A549 (cell line): Measurements from ENCODE around the gene ATP2C2. TPM values are rescaled to one million over a fixed set of nuclear protein-coding genes. Genes with fewer than 3 reads are reported as not detected.

Experiments
- ATAC-seq, 2 experiments: fragments of 200-7000 bp in 1 of 2; fragments of >200 bp in 1 of 2; cut with Nextera tagmentation in 1 of 2; cut with Tn5 transposase in 1 of 2; 3 replicates each; pipeline versions ENCODE4 v1.8.0 to v1.9.1; 2018 to 2020; ENCODE audit warnings: mild to moderate bottlenecking in 1 of 2, moderate library complexity in 1 of 2
- CTCF ChIA-PET: fragments of 300-600 bp; sonication (Branson Sonifier 250); formaldehyde crosslinking; extraction: SDS; loops from one replicate; lab custom pipeline; 2021; ENCODE audit warnings: antibody characterized with exemption, inconsistent platforms; lab: Yijun Ruan, JAX
- POLR2A ChIA-PET: fragments of 350-600 bp; formaldehyde crosslinking; extraction: SDS; loops from one replicate; lab custom pipeline; 2021; ENCODE audit warnings: antibody characterized with exemption, inconsistent platforms; lab: Yijun Ruan, JAX
- DNase-seq, 2 experiments: peaks; one replicate each; pipeline versions ENCODE4 v3.0.0 to v3.0.0-alpha.2; 2011 to 2016; ENCODE audit warnings: low read depth in 1 of 2, low spot score in 1 of 2
- FAIRE-seq: peaks from 2 replicates; lab custom pipeline; 2011; peaks lifted over from hg19 to GRCh38; lab: Jason Lieb, UNC
- H3K27ac ChIP-seq, 2 experiments: fragments of >200 bp; sonication (Bioruptor Twin); formaldehyde crosslinking; 3 replicates each; pipeline ENCODE4 v1.5.1; 2016 to 2017
- H3K4me1 ChIP-seq: fragments of >200 bp; sonication (Bioruptor Twin); formaldehyde crosslinking; 3 replicates; pipeline ENCODE4 v1.6.1; 2016
- H3K4me2 ChIP-seq: fragments of >200 bp; sonication (Bioruptor Twin); formaldehyde crosslinking; 3 replicates; pipeline ENCODE4 v1.6.1; 2016
- H3K4me3 ChIP-seq: fragments of >200 bp; sonication (Bioruptor Twin); formaldehyde crosslinking; 3 replicates; pipeline ENCODE4 v1.5.1; 2016
- H3K9me3 ChIP-seq: fragments of >200 bp; sonication (Bioruptor Twin); formaldehyde crosslinking; 3 replicates; pipeline ENCODE4 v1.6.1; 2016
- CEBPB ChIP-seq, 2 experiments: fragments of >200 bp in 1 of 2; sonication (Bioruptor Twin) in 1 of 2; formaldehyde crosslinking in 1 of 2; IDR thresholded peaks; 2 replicates each; pipeline ENCODE4 v1.6.1; 2012 to 2016
- CHD2 ChIP-seq: fragments of 150-350 bp; IDR thresholded peaks from 2 replicates; pipeline ENCODE4 v1.6.1; 2014; ENCODE audit warnings: low read length; ENCODE audit not compliant: partially characterized antibody
- CHD4 ChIP-seq: fragments of 200-600 bp; sonication (generic); IDR thresholded peaks from 2 replicates; pipeline ENCODE4 v1.6.1; 2016; ENCODE audit warnings: antibody characterized with exemption, mild to moderate bottlenecking, borderline replicate concordance
- EHF ChIP-seq: fragments of 250-450 bp; sonication (Bioruptor Pico); IDR thresholded peaks from 2 replicates; pipeline ENCODE4 v1.5.0; 2020; ENCODE audit warnings: mild to moderate bottlenecking
- ELK1 ChIP-seq: fragments of 150-350 bp; IDR thresholded peaks from 2 replicates; pipeline ENCODE4 v1.6.1; 2014; ENCODE audit warnings: low read depth, mild to moderate bottlenecking, low read length
- ESRRA ChIP-seq: fragments of 150-350 bp; IDR thresholded peaks from 2 replicates; pipeline ENCODE4 v1.6.1; 2014; ENCODE audit warnings: mild to moderate bottlenecking, low read length, borderline replicate concordance
- FOXS1 ChIP-seq: fragments of 250-450 bp; sonication (Bioruptor Pico); IDR thresholded peaks from 2 replicates; pipeline ENCODE4 v1.5.0; 2020; ENCODE audit warnings: mild to moderate bottlenecking, moderate library complexity
- GATA3 ChIP-seq: IDR thresholded peaks from 2 replicates; pipeline ENCODE4 v1.6.1; 2012; ENCODE audit warnings: borderline replicate concordance
- HDAC2 ChIP-seq: fragments of 200-600 bp; sonication (generic); IDR thresholded peaks from 2 replicates; pipeline ENCODE4 v1.6.1; 2016
- HEYL ChIP-seq: fragments of 250-450 bp; sonication (Bioruptor Pico); IDR thresholded peaks from 2 replicates; pipeline ENCODE4 v1.8.0; 2021; ENCODE audit warnings: mild to moderate bottlenecking, moderate library complexity
- HOXB13 ChIP-seq: fragments of 250-450 bp; sonication (Bioruptor Pico); IDR thresholded peaks from 2 replicates; pipeline ENCODE4 v1.5.0; 2020; ENCODE audit warnings: low read depth, mild to moderate bottlenecking, moderate library complexity
- HOXB5 ChIP-seq: fragments of 250-450 bp; sonication (Bioruptor Pico); IDR thresholded peaks from 2 replicates; pipeline ENCODE4 v1.5.0; 2020; ENCODE audit warnings: mild to moderate bottlenecking, moderate library complexity
- JUNB ChIP-seq: fragments of >200 bp; sonication (Bioruptor Twin); formaldehyde crosslinking; IDR thresholded peaks from 2 replicates; pipeline ENCODE4 v1.6.1; 2016
- MAFK ChIP-seq: fragments of 450-650 bp; IDR thresholded peaks from 2 replicates; pipeline ENCODE4 v1.6.1; 2014; ENCODE audit not compliant: partially characterized antibody
- NFE2L2 ChIP-seq: fragments of 150-350 bp; conservative IDR thresholded peaks from 2 replicates; pipeline ENCODE4 v1.6.1; 2014; ENCODE audit warnings: low read length
- PHF8 ChIP-seq: fragments of 200-600 bp; sonication (generic); IDR thresholded peaks from 2 replicates; pipeline ENCODE4 v1.6.1; 2016; ENCODE audit warnings: low read depth, mild to moderate bottlenecking, antibody characterized with exemption, moderate library complexity, borderline replicate concordance
- POLR2AphosphoS2 ChIP-seq: conservative IDR thresholded peaks from 2 replicates; pipeline ENCODE4 v1.6.1; 2012; ENCODE audit warnings: low read length, improper control_type of control experiment, inconsistent platforms
- RAD21 ChIP-seq, 2 experiments: fragments of >200 bp in 1 of 2; sonication (Bioruptor Twin) in 1 of 2; formaldehyde crosslinking in 1 of 2; IDR thresholded peaks in 1 of 2; conservative IDR thresholded peaks in 1 of 2; 2 replicates in 1 of 2; 3 replicates in 1 of 2; pipeline ENCODE4 v1.6.1; 2012 to 2018; ENCODE audit warnings: inconsistent platforms in 1 of 2
- RCOR1 ChIP-seq: fragments of 150-350 bp; IDR thresholded peaks from 2 replicates; pipeline ENCODE4 v1.6.1; 2014; ENCODE audit warnings: antibody characterized with exemption, low read length, low read depth
- RFX5 ChIP-seq: fragments of 450-650 bp; IDR thresholded peaks from 2 replicates; pipeline ENCODE4 v1.7.1; 2014; ENCODE audit warnings: antibody characterized with exemption, mild to moderate bottlenecking, moderate library complexity
- RNF2 ChIP-seq: fragments of 200-600 bp; sonication (generic); IDR thresholded peaks from 2 replicates; pipeline ENCODE4 v1.6.1; 2016; ENCODE audit warnings: low read depth, mild to moderate bottlenecking, antibody characterized with exemption, moderate library complexity, borderline replicate concordance
- SMC3 ChIP-seq: fragments of >200 bp; sonication (Bioruptor Twin); formaldehyde crosslinking; IDR thresholded peaks from 3 replicates; pipeline ENCODE4 v1.6.1; 2018; ENCODE audit warnings: inconsistent platforms
- TFCP2L1 ChIP-seq: fragments of 250-450 bp; sonication (Bioruptor Pico); IDR thresholded peaks from 2 replicates; pipeline ENCODE4 v1.5.0; 2021; ENCODE audit warnings: mild to moderate bottlenecking
- ZC3H11A ChIP-seq: fragments of 450-650 bp; IDR thresholded peaks from 2 replicates; pipeline ENCODE4 v1.6.1; 2014; ENCODE audit warnings: antibody characterized with exemption, mild to moderate bottlenecking
- ZNF302 ChIP-seq: fragments of 250-450 bp; sonication (Bioruptor Pico); IDR thresholded peaks from 2 replicates; pipeline ENCODE4 v1.9.0; 2021; ENCODE audit warnings: inconsistent platforms, mild to moderate bottlenecking, moderate library complexity
- WGBS: methylation state at CpG from one replicate; pipeline ENCODE4 v1.1.6; 2017; ENCODE audit errors: missing lambda C conversion rate; 5-methylcytosine and 5-hydroxymethylcytosine counted together
- polyA plus RNA-seq, 4 experiments: library from polyadenylated mRNA; depleted of rRNA in 3 of 4; stranded (reverse); fragments of >200 nt; fragmentation: RNase III in 1 of 4; extraction: RNeasy Plus Mini Kit Qiagen cat#74134 plus additional on column Dnase treatment in 1 of 4; gene quantifications; 2 replicates in 3 of 4; 3 replicates in 1 of 4; pipeline ENCODE4 v1.2.3, GENCODE V29; 2011 to 2017
- TF ChIP-seq, protein P1 (sequence below): IDR thresholded peaks from 2 replicates; pipeline ENCODE4 v1.6.1; 2012; ENCODE audit warnings: low read depth, borderline replicate concordance
- TF ChIP-seq, protein P2 (sequence below): fragments of 250-450 bp; sonication (Bioruptor Pico); IDR thresholded peaks from 2 replicates; pipeline ENCODE4 v1.5.0; 2020; ENCODE audit warnings: low read depth, mild to moderate bottlenecking, moderate library complexity
- TF ChIP-seq, protein P3 (sequence below): fragments of 200-600 bp; sonication (generic); IDR thresholded peaks from 2 replicates; pipeline ENCODE4 v1.6.1; 2016; ENCODE audit warnings: antibody characterized with exemption, mild to moderate bottlenecking, moderate library complexity

The ATP2C2 gene
- polyA plus RNA-seq, 2 of the 4 experiments (the other 2 are of a cell fraction), result 0.14 to 0.17 TPM

- Histone ChIP-seq H3K4me1 (peaks cover 8% of the 10 kb centered on the region), H3K9me3 (peaks cover 7% of the 10 kb centered on the region; the same call in 1 of the 3 replicates), H3K4me3 (no peak overlapping the region), H3K4me2 (no peak overlapping the region), H3K27ac (no peak overlapping the region)
- WGBS, result 81% methylated on average over 7 of the region's 7 CpGs
- CTCF ChIA-PET, result interaction anchor here (1.1 kb wide), 1 partner anchor 14 kb away, joined by 4 read pairs; the partner anchor contains the start of gene ATP2C2
- no peak for FAIRE-seq
- no peak for TF ChIP-seq ZC3H11A
- TF ChIP-seq HOXB13 (CRISPR knock-in tag), result no peak
- TF ChIP-seq HOXB5 (CRISPR knock-in tag), result no peak
- no peak for TF ChIP-seq SMC3
- TF ChIP-seq HDAC2, result no peak
- TF ChIP-seq CHD4, result no peak
- TF ChIP-seq, all 56 proteins: peak for 0
- DNase-seq, result no peak
- ATAC-seq, result no peak
- POLR2A ChIA-PET, result no interaction called here
Observed at GRCh38 chr16:84383106-84383505, 14.8 kb downstream of the ATP2C2 start.

GRCh38 chr16:84386047-84386446 lies 17.7 kb downstream of the ATP2C2 start:
- Histone ChIP-seq H3K27ac (no peak overlapping the region), H3K4me2 (no peak overlapping the region), H3K4me1 (0 out of 3 replicates have a peak, but pooled peaks cover 3% of the 10 kb centered on the region), H3K9me3 (peaks cover 7% of the 10 kb centered on the region; the same call in 1 of the 3 replicates), H3K4me3 (no peak overlapping the region)
- 68% methylated on average over 3 of the region's 3 CpGs for WGBS
- ChIA-PET POLR2A (no interaction called here), CTCF (no interaction called here)
- TF ChIP-seq PHF8 (no peak), RFX5 (no peak), JUNB (no peak), RCOR1 (no peak), HEYL (no peak), RNF2 (no peak), CHD2 (no peak), HOXB5 (CRISPR knock-in tag) (no peak), CEBPB (IDR thresholded peaks at IDR 0.05) (no peak), NFE2L2 (no peak)
- TF ChIP-seq, protein P1, sequence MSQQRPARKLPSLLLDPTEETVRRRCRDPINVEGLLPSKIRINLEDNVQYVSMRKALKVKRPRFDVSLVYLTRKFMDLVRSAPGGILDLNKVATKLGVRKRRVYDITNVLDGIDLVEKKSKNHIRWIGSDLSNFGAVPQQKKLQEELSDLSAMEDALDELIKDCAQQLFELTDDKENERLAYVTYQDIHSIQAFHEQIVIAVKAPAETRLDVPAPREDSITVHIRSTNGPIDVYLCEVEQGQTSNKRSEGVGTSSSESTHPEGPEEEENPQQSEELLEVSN, result no peak
- TF ChIP-seq, protein P2, sequence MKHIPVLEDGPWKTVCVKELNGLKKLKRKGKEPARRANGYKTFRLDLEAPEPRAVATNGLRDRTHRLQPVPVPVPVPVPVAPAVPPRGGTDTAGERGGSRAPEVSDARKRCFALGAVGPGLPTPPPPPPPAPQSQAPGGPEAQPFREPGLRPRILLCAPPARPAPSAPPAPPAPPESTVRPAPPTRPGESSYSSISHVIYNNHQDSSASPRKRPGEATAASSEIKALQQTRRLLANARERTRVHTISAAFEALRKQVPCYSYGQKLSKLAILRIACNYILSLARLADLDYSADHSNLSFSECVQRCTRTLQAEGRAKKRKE, result no peak
- FAIRE-seq (no peak), DNase-seq (no peak), ATAC-seq (no peak)

DNA sequence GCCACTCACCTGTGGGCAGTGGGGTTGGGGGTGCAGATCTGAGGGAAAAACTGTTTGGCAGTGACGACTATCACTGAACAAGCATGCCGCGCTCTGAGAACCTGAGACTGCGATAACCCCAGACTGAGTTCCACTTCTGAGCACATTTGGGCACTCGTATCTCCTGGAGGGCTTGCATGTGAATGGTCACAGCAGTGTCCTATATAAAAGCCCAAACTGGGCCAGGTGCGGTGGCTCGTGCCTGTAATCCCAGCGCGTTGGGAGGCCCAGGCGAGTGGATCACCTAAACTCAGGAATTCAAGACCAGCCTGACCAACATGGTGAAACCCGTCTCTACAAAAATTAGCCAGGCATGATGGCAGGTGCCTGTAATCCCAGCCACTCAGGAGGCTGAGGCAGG lies 18.7 kb downstream of the ATP2C2 start:
- ATAC-seq (no peak), DNase-seq (no peak), FAIRE-seq (no peak)
- Histone ChIP-seq H3K4me1 (0 out of 3 replicates have a peak, but pooled peaks cover 3% of the 10 kb centered on the region), H3K4me3 (no peak overlapping the region), H3K27ac (no peak overlapping the region), H3K4me2 (no peak overlapping the region), H3K9me3 (peaks cover 7% of the 10 kb centered on the region; the same call in 1 of the 3 replicates)
- POLR2A ChIA-PET, result no interaction called here
- CTCF ChIA-PET, result no interaction called here
- WGBS, result 87% methylated on average over 11 of the region's 11 CpGs
- TF ChIP-seq MAFK (no peak), GATA3 (no peak), POLR2AphosphoS2 (no peak), HOXB5 (CRISPR knock-in tag) (no peak), CHD4 (no peak), RCOR1 (no peak), HEYL (no peak), FOXS1 (CRISPR knock-in tag) (no peak), ESRRA (no peak), TFCP2L1 (CRISPR knock-in tag) (no peak), ELK1 (no peak), RAD21 (conservative IDR thresholded peaks at IDR 0.05 in 1 of 2, IDR thresholded peaks at IDR 0.05 in 1 of 2) (no peak), EHF (CRISPR knock-in tag) (no peak), ZNF302 (no peak)
- TF ChIP-seq, protein P3, sequence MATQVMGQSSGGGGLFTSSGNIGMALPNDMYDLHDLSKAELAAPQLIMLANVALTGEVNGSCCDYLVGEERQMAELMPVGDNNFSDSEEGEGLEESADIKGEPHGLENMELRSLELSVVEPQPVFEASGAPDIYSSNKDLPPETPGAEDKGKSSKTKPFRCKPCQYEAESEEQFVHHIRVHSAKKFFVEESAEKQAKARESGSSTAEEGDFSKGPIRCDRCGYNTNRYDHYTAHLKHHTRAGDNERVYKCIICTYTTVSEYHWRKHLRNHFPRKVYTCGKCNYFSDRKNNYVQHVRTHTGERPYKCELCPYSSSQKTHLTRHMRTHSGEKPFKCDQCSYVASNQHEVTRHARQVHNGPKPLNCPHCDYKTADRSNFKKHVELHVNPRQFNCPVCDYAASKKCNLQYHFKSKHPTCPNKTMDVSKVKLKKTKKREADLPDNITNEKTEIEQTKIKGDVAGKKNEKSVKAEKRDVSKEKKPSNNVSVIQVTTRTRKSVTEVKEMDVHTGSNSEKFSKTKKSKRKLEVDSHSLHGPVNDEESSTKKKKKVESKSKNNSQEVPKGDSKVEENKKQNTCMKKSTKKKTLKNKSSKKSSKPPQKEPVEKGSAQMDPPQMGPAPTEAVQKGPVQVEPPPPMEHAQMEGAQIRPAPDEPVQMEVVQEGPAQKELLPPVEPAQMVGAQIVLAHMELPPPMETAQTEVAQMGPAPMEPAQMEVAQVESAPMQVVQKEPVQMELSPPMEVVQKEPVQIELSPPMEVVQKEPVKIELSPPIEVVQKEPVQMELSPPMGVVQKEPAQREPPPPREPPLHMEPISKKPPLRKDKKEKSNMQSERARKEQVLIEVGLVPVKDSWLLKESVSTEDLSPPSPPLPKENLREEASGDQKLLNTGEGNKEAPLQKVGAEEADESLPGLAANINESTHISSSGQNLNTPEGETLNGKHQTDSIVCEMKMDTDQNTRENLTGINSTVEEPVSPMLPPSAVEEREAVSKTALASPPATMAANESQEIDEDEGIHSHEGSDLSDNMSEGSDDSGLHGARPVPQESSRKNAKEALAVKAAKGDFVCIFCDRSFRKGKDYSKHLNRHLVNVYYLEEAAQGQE, result no peak
- TF ChIP-seq, protein P1, result no peak
